Cardiac fibroblast (primary cell): Measurements from ENCODE around the gene SCUBE2.

Experiments used
- DNase-seq, 2 donors: peaks; one replicate each; pipeline versions ENCODE4 v3.0.0 to v3.0.0-alpha.2; 2010; ENCODE audit warnings: low read depth in 2 of 2
- H3K4me3 ChIP-seq, 2 donors: replicated peaks in 1 of 2; 1 replicate in 1 of 2; 2 replicates in 1 of 2; pipeline ENCODE4 v1.5.1; 2011; ENCODE audit warnings: low read depth in 2 of 2, low read length in 2 of 2, mild to moderate bottlenecking in 2 of 2, moderate library complexity in 1 of 2
- CTCF ChIP-seq: IDR thresholded peaks from one replicate; pipeline ENCODE4 v1.5.1; 2011; ENCODE audit warnings: low read depth, mild to moderate bottlenecking, low read length, inconsistent platforms

Gene SCUBE2

GRCh38 chr11:9038541-9038940 lies 52.9 kb downstream of the SCUBE2 start:
- H3K4me3 ChIP-seq = no peak overlapping the region
- no peak for DNase-seq
- no peak for TF ChIP-seq CTCF

- TF ChIP-seq CTCF = no peak
- DNase-seq = no peak
- H3K4me3 ChIP-seq = no peak overlapping the region
Observed at GRCh38 chr11:9037963-9038362, 53.4 kb downstream of the SCUBE2 start.

- DNase-seq = no peak
- no peak overlapping the region for H3K4me3 ChIP-seq
- TF ChIP-seq CTCF = no peak
Observed at GRCh38 chr11:9037046-9037780, 54.2 kb downstream of the SCUBE2 start.

- no peak for DNase-seq
- no peak overlapping the region for H3K4me3 ChIP-seq
- no peak for TF ChIP-seq CTCF
Observed at GRCh38 chr11:9030601-9031000, 60.8 kb downstream of the SCUBE2 start.

- DNase-seq = no peak
- TF ChIP-seq CTCF = no peak
- H3K4me3 ChIP-seq = no peak overlapping the region
Observed at GRCh38 chr11:9029422-9029821, 62.0 kb downstream of the SCUBE2 start.

- no peak overlapping the region for H3K4me3 ChIP-seq
- DNase-seq = no peak
- TF ChIP-seq CTCF = no peak
Observed at GRCh38 chr11:9028581-9028980, 62.8 kb downstream of the SCUBE2 start.
